Upper lobe of left lung (tissue), 6 donors: Measurements from ENCODE around the gene BORCS5. TPM values are rescaled to one million over a fixed set of nuclear protein-coding genes. Genes with fewer than 3 reads are reported as not detected.
A peak's percentile ranks its signal among the peaks of the same experiment; 100 is the strongest.

Experiments
- ATAC-seq, 2 donors: fragments of 200-7000 bp; cut with Tn5 transposase; one replicate each; pipeline ENCODE4 v1.9.1; 2022; ENCODE audit warnings: mild to moderate bottlenecking in 2 of 2, moderate library complexity in 2 of 2; ENCODE audit not compliant: low FRiP score in 2 of 2
- DNase-seq, 2 donors: peaks; one replicate each; pipeline ENCODE4 v3.0.0-alpha.2; 2019 to 2020
- H3K27ac ChIP-seq, 4 donors: fragments of 200-600 bp; sonication (generic); one replicate each; pipeline ENCODE4 v1.5.1; 2016 to 2019
- H3K27me3 ChIP-seq, 4 donors: fragments of 200-600 bp; sonication (generic); one replicate each; pipeline ENCODE4 v1.5.1; 2017 to 2019
- H3K36me3 ChIP-seq, 4 donors: fragments of 200-600 bp; sonication (generic); one replicate each; pipeline ENCODE4 v1.5.1; 2016 to 2019
- H3K4me1 ChIP-seq, 4 donors: fragments of 200-600 bp; sonication (generic); one replicate each; pipeline ENCODE4 v1.5.1; 2018 to 2019
- H3K4me3 ChIP-seq, 4 donors: fragments of 200-600 bp; sonication (generic); one replicate each; pipeline ENCODE4 v1.5.1; 2017 to 2019; ENCODE audit warnings: mild to moderate bottlenecking in 2 of 4, moderate library complexity in 1 of 4
- H3K9me3 ChIP-seq, 4 donors: fragments of 200-600 bp; sonication (generic); one replicate each; pipeline ENCODE4 v1.5.1; 2018 to 2019
- EP300 ChIP-seq, 4 donors: sonication (generic); formaldehyde crosslinking; IDR thresholded peaks; one replicate each; pipeline ENCODE4 v1.5.1; 2017; ENCODE audit warnings: antibody characterized with exemption in 4 of 4, control low read depth in 2 of 4
- POLR2A ChIP-seq, 4 donors: fragments of 450-650 bp; IDR thresholded peaks; one replicate each; pipeline ENCODE4 v1.5.1; 2016 to 2017; ENCODE audit warnings: antibody characterized with exemption in 4 of 4, mild to moderate bottlenecking in 2 of 4
- POLR2AphosphoS5 ChIP-seq, 2 donors: sonication (generic); formaldehyde crosslinking; IDR thresholded peaks; one replicate each; pipeline ENCODE4 v1.5.1; 2017; ENCODE audit warnings: antibody characterized with exemption in 2 of 2
- WGBS, 2 donors: methylation state at CpG; one replicate each; pipeline ENCODE4 v1.1.5; 2017 to 2018; 5-methylcytosine and 5-hydroxymethylcytosine counted together
- total RNA-seq, 6 donors: library from RNA; depleted of rRNA in 4 of 6; stranded (reverse); fragments of >200 nt in 4 of 6; gene quantifications; one replicate each; pipeline versions ENCODE4 v1.1.0 to v1.2.1, GENCODE V29; 2016 to 2021
- TF ChIP-seq, protein P1 (sequence below), 6 experiments: fragments of 450-650 bp in 4 of 6; fragments of 200-600 bp in 2 of 6; sonication (generic) in 2 of 6; IDR thresholded peaks; one replicate each; pipeline ENCODE4 v1.5.1; 2016 to 2019; ENCODE audit warnings: antibody characterized with exemption in 6 of 6
- donor health status: DM: no; HTN: no; CAD: no; lungs with moderate emphysema.
- donor health status: DM: no; HTN: yes; CAD: no; lungs with severe emphysema.

The BORCS5 gene
- total RNA-seq, 6 donors from 2014 or later: 7.3 to 105 (median 10.7) TPM

DNA sequence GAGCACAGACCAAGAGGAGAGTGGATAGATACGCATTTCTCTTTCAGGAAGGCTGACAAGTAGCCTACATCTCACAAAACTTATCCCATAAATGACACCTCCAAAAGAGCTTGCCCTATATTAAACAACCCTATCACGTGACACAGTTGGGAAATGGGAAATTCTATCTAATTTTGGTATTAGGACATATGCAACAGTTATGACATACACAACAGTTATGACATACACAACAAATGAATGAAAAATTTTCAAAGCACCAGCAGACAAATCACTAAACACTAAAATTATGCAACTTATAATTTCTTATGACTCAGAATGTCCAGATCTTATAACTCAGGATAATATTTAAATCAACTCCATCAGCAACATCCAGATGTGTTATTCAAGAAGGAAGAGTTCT lies 151.7 kb downstream of the BORCS5 start:
- ATAC-seq: no peak
- H3K27ac ChIP-seq: no peak overlapping the region
- peaks cover 0 to 3% (median 1%) of the 10 kb centered on the region in 4 donors for H3K36me3 ChIP-seq
- 75 to 83% methylated on average over 2 of the region's 2 CpGs for WGBS, 2 donors
- TF ChIP-seq POLR2AphosphoS5 (IDR thresholded peaks at IDR 0.05): no peak
- no peak for TF ChIP-seq POLR2A (IDR thresholded peaks at IDR 0.05)
- TF ChIP-seq, protein P1, sequence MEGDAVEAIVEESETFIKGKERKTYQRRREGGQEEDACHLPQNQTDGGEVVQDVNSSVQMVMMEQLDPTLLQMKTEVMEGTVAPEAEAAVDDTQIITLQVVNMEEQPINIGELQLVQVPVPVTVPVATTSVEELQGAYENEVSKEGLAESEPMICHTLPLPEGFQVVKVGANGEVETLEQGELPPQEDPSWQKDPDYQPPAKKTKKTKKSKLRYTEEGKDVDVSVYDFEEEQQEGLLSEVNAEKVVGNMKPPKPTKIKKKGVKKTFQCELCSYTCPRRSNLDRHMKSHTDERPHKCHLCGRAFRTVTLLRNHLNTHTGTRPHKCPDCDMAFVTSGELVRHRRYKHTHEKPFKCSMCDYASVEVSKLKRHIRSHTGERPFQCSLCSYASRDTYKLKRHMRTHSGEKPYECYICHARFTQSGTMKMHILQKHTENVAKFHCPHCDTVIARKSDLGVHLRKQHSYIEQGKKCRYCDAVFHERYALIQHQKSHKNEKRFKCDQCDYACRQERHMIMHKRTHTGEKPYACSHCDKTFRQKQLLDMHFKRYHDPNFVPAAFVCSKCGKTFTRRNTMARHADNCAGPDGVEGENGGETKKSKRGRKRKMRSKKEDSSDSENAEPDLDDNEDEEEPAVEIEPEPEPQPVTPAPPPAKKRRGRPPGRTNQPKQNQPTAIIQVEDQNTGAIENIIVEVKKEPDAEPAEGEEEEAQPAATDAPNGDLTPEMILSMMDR (IDR thresholded peaks at IDR 0.05): no peak
- no peak for TF ChIP-seq EP300 (IDR thresholded peaks at IDR 0.05)
- H3K4me1 ChIP-seq: peaks cover 26 to 42% (median 38%) of the 10 kb centered on the region in 4 donors
- no peaks in the 10 kb centered on the region for H3K27me3 ChIP-seq
- no peak for DNase-seq
- no peaks in the 10 kb centered on the region for H3K9me3 ChIP-seq
- no peak overlapping the region for H3K4me3 ChIP-seq

DNA sequence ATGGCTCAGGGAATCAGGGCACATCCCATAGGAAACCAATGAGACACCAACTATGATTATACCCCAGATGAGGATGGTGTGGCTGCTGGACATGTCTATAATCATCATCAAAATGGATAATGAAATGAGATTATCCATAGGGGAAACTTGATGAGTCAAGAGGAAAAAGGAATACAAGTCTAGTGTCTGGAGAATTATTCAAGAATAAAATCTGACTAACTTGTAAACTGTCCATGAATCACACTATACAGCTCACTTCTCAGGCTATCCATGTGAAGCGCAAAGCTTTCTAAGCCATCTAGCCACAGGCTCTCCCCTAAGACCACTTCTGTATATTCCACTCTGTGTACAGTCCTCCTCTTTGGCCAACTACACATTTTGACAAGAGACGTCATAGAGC lies 153.3 kb downstream of the BORCS5 start:
- TF ChIP-seq EP300 (IDR thresholded peaks at IDR 0.05) (no peak), POLR2A (IDR thresholded peaks at IDR 0.05) (no peak), POLR2AphosphoS5 (IDR thresholded peaks at IDR 0.05) (no peak)
- TF ChIP-seq, protein P1 (IDR thresholded peaks at IDR 0.05): no peak
- no peak overlapping the region for H3K4me3 ChIP-seq
- H3K36me3 ChIP-seq: peaks cover 0 to 3% (median 1%) of the 10 kb centered on the region in 4 donors
- no peaks in the 10 kb centered on the region for H3K27me3 ChIP-seq
- 92 to 94% methylated on average over 2 of the region's 2 CpGs for whole genome bisulfite sequencing, 2 donors
- no peak for DNase-seq
- H3K9me3 ChIP-seq: no peaks in the 10 kb centered on the region
- peaks cover 26 to 37% (median 36%) of the 10 kb centered on the region in 4 donors for H3K4me1 ChIP-seq
- peak overlapping the region in 2 of 4 donors; percentile 43 to 58 for H3K27ac ChIP-seq
- ATAC-seq: no peak

DNA sequence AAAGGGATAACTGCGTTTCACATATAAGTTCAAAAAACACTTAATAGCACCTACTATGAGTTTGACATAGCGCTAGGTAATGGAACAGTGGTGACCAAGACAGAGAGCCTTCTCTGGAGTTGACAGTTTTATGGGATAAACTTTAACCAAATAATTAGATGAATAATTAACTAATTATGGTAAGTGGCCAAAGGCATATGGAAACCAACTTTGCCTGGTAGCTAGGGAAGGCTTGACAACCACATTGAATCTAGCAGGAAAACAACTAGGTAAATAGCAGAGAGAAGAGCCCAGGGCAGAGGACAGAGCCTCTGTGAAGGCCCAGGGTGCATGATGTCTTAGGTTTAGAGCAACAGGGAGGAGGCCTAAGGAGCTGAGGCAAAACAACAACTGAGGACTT lies 153.7 kb downstream of the BORCS5 start:
- Histone ChIP-seq H3K36me3 (peaks cover 0 to 3% (median 1%) of the 10 kb centered on the region in 4 donors), H3K9me3 (no peaks in the 10 kb centered on the region), H3K27ac (no peak overlapping the region), H3K4me1 (peaks cover 25 to 33% (median 32%) of the 10 kb centered on the region in 4 donors), H3K27me3 (no peaks in the 10 kb centered on the region), H3K4me3 (no peak overlapping the region)
- ATAC-seq (no peak), DNase-seq (no peak)
- TF ChIP-seq, protein P1 (IDR thresholded peaks at IDR 0.05): no peak
- TF ChIP-seq EP300 (IDR thresholded peaks at IDR 0.05) (no peak), POLR2A (IDR thresholded peaks at IDR 0.05) (no peak), POLR2AphosphoS5 (IDR thresholded peaks at IDR 0.05) (no peak)
- WGBS, 2 donors: 97 to 98% methylated on average over 2 of the region's 2 CpGs

DNA sequence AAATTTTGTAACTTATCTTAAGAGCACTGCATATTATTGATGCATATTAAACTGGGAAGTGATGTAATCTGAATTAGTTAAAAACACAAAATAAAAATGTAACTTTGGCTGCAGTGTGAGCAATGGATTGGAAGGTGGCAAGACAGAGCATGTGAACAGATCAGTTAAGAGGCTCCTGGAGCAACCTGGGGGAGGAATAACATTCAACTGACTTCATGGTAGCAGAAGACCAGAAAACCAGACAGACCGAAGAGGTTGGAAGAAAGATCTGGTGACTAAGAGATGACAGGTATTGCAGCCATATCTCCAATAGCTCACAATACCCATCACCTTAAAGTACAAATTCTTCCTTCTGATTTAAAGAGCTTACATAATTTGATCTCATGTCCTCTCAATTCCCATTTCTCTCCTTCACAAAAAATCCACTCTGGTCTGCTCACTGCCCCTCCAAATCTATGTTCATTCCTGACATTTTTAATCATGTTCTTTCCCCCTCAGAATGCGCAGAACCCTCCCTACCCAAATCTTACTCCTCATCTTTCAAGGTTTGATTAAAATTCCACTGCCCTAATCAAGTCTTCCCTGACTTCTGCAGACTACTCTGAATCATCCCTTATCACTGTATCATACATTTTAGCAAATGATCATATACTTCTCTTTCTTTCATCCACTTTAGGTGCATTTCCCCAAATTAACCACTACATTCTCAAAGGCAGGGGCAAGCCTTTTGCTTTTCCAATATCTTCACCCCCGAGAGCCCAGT lies 154.3 kb downstream of the BORCS5 start:
- no peak for DNase-seq
- no peak for ATAC-seq
- 64 to 66% methylated on average over 3 of the region's 3 CpGs for WGBS, 2 donors
- Histone ChIP-seq H3K4me1 (peaks cover 18 to 31% (median 27%) of the 10 kb centered on the region in 4 donors), H3K27me3 (no peaks in the 10 kb centered on the region), H3K4me3 (no peak overlapping the region), H3K27ac (no peak overlapping the region), H3K36me3 (peaks cover 0 to 3% (median 1%) of the 10 kb centered on the region in 4 donors), H3K9me3 (no peaks in the 10 kb centered on the region)
- no peak for TF ChIP-seq POLR2A (IDR thresholded peaks at IDR 0.05)
- TF ChIP-seq EP300 (IDR thresholded peaks at IDR 0.05): no peak
- TF ChIP-seq, protein P1 (IDR thresholded peaks at IDR 0.05): no peak
- TF ChIP-seq POLR2AphosphoS5 (IDR thresholded peaks at IDR 0.05): no peak
